T-cell (primary cell): ENCODE results near the gene GNPTG. TPM values are rescaled to one million over a fixed set of nuclear protein-coding genes. Genes with fewer than 3 reads are reported as not detected.

Experiments
- ATAC-seq, 4 experiments: fragments of 200-7000 bp in 3 of 4; fragments of 150-1000 bp in 1 of 4; cut with Tn5 transposase; replicated peaks in 1 of 4; 1 replicate in 3 of 4; 2 replicates in 1 of 4; pipeline ENCODE4 v1.10.0; 2021; ENCODE audit warnings: moderate library complexity in 3 of 4, mild to moderate bottlenecking in 2 of 4, moderate number of reproducible peaks in 1 of 4
- CTCF ChIA-PET, 2 donors: fragments of 300-600 bp; sonication (Branson Sonifier 250); formaldehyde crosslinking; loops; one replicate each; lab custom pipeline; 2022; ENCODE audit warnings: antibody characterized with exemption in 2 of 2; lab: Charles Lee
- POLR2A ChIA-PET, 2 donors: fragments of 300-600 bp; sonication (Branson Sonifier 250); formaldehyde crosslinking; loops; one replicate each; lab custom pipeline; 2022; ENCODE audit warnings: antibody characterized with exemption in 2 of 2; lab: Charles Lee
- DNase-seq, 35 experiments: peaks; one replicate each; pipeline versions ENCODE4 v3.0.0 to v3.0.0-alpha.2; 2013 to 2023
- H3K27ac ChIP-seq: one replicate; pipeline ENCODE4 v1.5.1; 2013; ENCODE audit warnings: low read length
- H3K27me3 ChIP-seq, 2 experiments: replicated peaks in 1 of 2; 1 replicate in 1 of 2; 2 replicates in 1 of 2; pipeline versions ENCODE4 v1.6.1 to v1.7.0; 2013; ENCODE audit warnings: low read length in 1 of 2, mixed read lengths in 1 of 2; ENCODE audit not compliant: control insufficient read depth in 2 of 2, insufficient read depth in 2 of 2; ENCODE audit errors: extremely low read depth in 1 of 2
- H3K36me3 ChIP-seq, 2 donors: 1 replicate in 1 of 2; 2 replicates in 1 of 2; pipeline versions ENCODE4 v1.6.1 to v1.7.0; 2013; ENCODE audit warnings: low read length in 1 of 2; ENCODE audit not compliant: control insufficient read depth in 2 of 2, insufficient read depth in 1 of 2; ENCODE audit errors: extremely low read depth in 1 of 2
- H3K4me1 ChIP-seq, 2 experiments: 1 replicate in 1 of 2; 2 replicates in 1 of 2; pipeline versions ENCODE4 v1.6.1 to v1.7.0; 2013; ENCODE audit warnings: low read length in 2 of 2, mixed read lengths in 1 of 2; ENCODE audit not compliant: insufficient read depth in 2 of 2, control insufficient read depth in 1 of 2; ENCODE audit errors: extremely low read depth in 1 of 2
- H3K4me3 ChIP-seq, 2 donors: 1 replicate in 1 of 2; 2 replicates in 1 of 2; pipeline versions ENCODE4 v1.5.1 to v1.7.0; 2013; ENCODE audit warnings: mild to moderate bottlenecking in 2 of 2, low read length in 1 of 2, moderate library complexity in 1 of 2; ENCODE audit not compliant: control insufficient read depth in 1 of 2; ENCODE audit errors: extremely low read depth in 1 of 2
- H3K9me3 ChIP-seq: 2 replicates; pipeline ENCODE4 v1.7.0; 2013
- H3K27ac Mint-ChIP-seq, 2 donors: one replicate each; pipeline ENCODE4 v1.8.0; 2020 to 2021; ENCODE audit warnings: mild to moderate bottlenecking in 2 of 2, mixed read lengths in 2 of 2
- H3K27me3 Mint-ChIP-seq, 2 donors: one replicate each; pipeline ENCODE4 v1.8.0; 2021 to 2022; ENCODE audit warnings: mixed read lengths in 2 of 2
- H3K36me3 Mint-ChIP-seq: one replicate; pipeline ENCODE4 v1.8.0; 2021; ENCODE audit warnings: mixed read lengths
- H3K4me1 Mint-ChIP-seq, 3 donors: one replicate each; pipeline ENCODE4 v1.8.0; 2020 to 2022; ENCODE audit warnings: mixed read lengths in 3 of 3, mild to moderate bottlenecking in 1 of 3
- H3K4me3 Mint-ChIP-seq, 3 donors: one replicate each; pipeline ENCODE4 v1.8.0; 2020 to 2022; ENCODE audit warnings: mild to moderate bottlenecking in 3 of 3, mixed read lengths in 3 of 3, moderate library complexity in 3 of 3
- H3K9me3 Mint-ChIP-seq, 3 donors: one replicate each; pipeline ENCODE4 v1.8.0; 2020 to 2022; ENCODE audit warnings: mixed read lengths in 3 of 3
- whole genome bisulfite sequencing: methylation state at CpG from one replicate; pipeline ENCODE4 v1.1.5; 2013; ENCODE audit warnings: missing lambda C conversion rate; ENCODE audit not compliant: insufficient coverage; 5-methylcytosine and 5-hydroxymethylcytosine counted together
- total RNA-seq, 35 experiments: library from RNA in 6 of 35; stranded (reverse) in 6 of 35; fragments of 120-200 nt in 1 of 35; gene quantifications; one replicate each; pipeline versions ENCODE4 v1.2.1 to v1.2.4 and lab custom pipeline; 2013 to 2026

GNPTG gene
- total RNA-seq, 5 donors from 2014 or later (not counting 1 experiment from before 2014, with no cell fraction given) = 42.6 to 66.5 (median 63.1) TPM

- DNase-seq = no peak
- peaks cover 32 to 64% of the 10 kb centered on the region in 2 donors for H3K36me3 ChIP-seq
- H3K27ac ChIP-seq = no peak overlapping the region
- peaks cover 19% of the 10 kb centered on the region for H3K36me3 Mint-ChIP-seq
- 95% methylated on average over 26 of the region's 29 CpGs for WGBS
- CTCF ChIA-PET = no interaction called here
- ATAC-seq = no peak
- H3K9me3 ChIP-seq = no peaks in the 10 kb centered on the region
- H3K27ac Mint-ChIP-seq = no peak overlapping the region
- H3K9me3 Mint-ChIP-seq = no peaks in the 10 kb centered on the region
- POLR2A ChIA-PET = interaction anchor here in 1 of 2 donors (0.6 kb wide), 1 partner anchor 177 kb away, joined by 3 read pairs; no protein-coding TSS in a partner anchor
- H3K27me3 ChIP-seq = no peaks in the 10 kb centered on the region
- no peaks in the 10 kb centered on the region for H3K27me3 Mint-ChIP-seq
- no peak overlapping the region for H3K4me3 Mint-ChIP-seq
- no peak overlapping the region for H3K4me3 ChIP-seq
- H3K4me1 Mint-ChIP-seq = peaks cover 6 to 26% (median 8%) of the 10 kb centered on the region in 3 donors
- H3K4me1 ChIP-seq = peaks cover 0 to 2% of the 10 kb centered on the region in 2 experiments
Observed at GRCh38 chr16:1401061-1401757, 49.5 kb downstream of the GNPTG start.

GRCh38 chr16:1401758-1402154, 50.0 kb downstream of the GNPTG start:
- Mint-ChIP-seq H3K27me3 (no peaks in the 10 kb centered on the region), H3K27ac (no peak overlapping the region), H3K4me3 (no peak overlapping the region), H3K9me3 (no peaks in the 10 kb centered on the region), H3K4me1 (peaks cover 7 to 27% (median 9%) of the 10 kb centered on the region in 3 donors), H3K36me3 (peaks cover 19% of the 10 kb centered on the region)
- Histone ChIP-seq H3K9me3 (no peaks in the 10 kb centered on the region), H3K27me3 (no peaks in the 10 kb centered on the region), H3K4me1 (peaks cover 0 to 2% of the 10 kb centered on the region in 2 experiments), H3K4me3 (no peak overlapping the region), H3K36me3 (peaks cover 28 to 68% of the 10 kb centered on the region in 2 donors), H3K27ac (no peak overlapping the region)
- ATAC-seq (no peak), DNase-seq (no peak)
- ChIA-PET POLR2A (interaction anchor here in 1 of 2 donors (0.6 kb wide), 1 partner anchor 176 kb away, joined by 3 read pairs; no protein-coding TSS in a partner anchor), CTCF (no interaction called here)
- WGBS = 96% methylated on average over 8 of the region's 13 CpGs

GRCh38 chr16:1403036-1403435, 51.3 kb downstream of the GNPTG start:
- Histone ChIP-seq H3K27me3 (no peaks in the 10 kb centered on the region), H3K36me3 (peaks cover 28 to 66% of the 10 kb centered on the region in 2 donors), H3K27ac (no peak overlapping the region), H3K4me3 (no peak overlapping the region), H3K9me3 (no peaks in the 10 kb centered on the region), H3K4me1 (peaks cover 0 to 13% of the 10 kb centered on the region in 2 experiments)
- H3K36me3 Mint-ChIP-seq = peaks cover 19% of the 10 kb centered on the region
- ChIA-PET POLR2A (no interaction called here), CTCF (no interaction called here)
- no peak for DNase-seq
- ATAC-seq = no peak
- no peaks in the 10 kb centered on the region for H3K9me3 Mint-ChIP-seq
- 94% methylated on average over 22 of the region's 22 CpGs for WGBS
- no peaks in the 10 kb centered on the region for H3K27me3 Mint-ChIP-seq
- H3K4me3 Mint-ChIP-seq = no peak overlapping the region
- H3K4me1 Mint-ChIP-seq = peaks cover 14 to 33% (median 16%) of the 10 kb centered on the region in 3 donors
- H3K27ac Mint-ChIP-seq = no peak overlapping the region

GRCh38 chr16:1403733-1404132, 52.0 kb downstream of the GNPTG start:
- H3K9me3 ChIP-seq = no peaks in the 10 kb centered on the region
- ChIA-PET POLR2A (no interaction called here), CTCF (no interaction called here)
- H3K4me3 ChIP-seq = no peak overlapping the region
- DNase-seq = no peak
- H3K9me3 Mint-ChIP-seq = no peaks in the 10 kb centered on the region
- no peak overlapping the region for H3K27ac Mint-ChIP-seq
- no peak for ATAC-seq
- no peaks in the 10 kb centered on the region for H3K27me3 Mint-ChIP-seq
- H3K36me3 ChIP-seq = peaks cover 21 to 59% of the 10 kb centered on the region in 2 donors
- H3K4me1 ChIP-seq = peaks cover 0 to 20% of the 10 kb centered on the region in 2 experiments
- no peaks in the 10 kb centered on the region for H3K27me3 ChIP-seq
- no peak overlapping the region for H3K27ac ChIP-seq
- peaks cover 14% of the 10 kb centered on the region for H3K36me3 Mint-ChIP-seq
- H3K4me3 Mint-ChIP-seq = no peak overlapping the region
- peaks cover 18 to 28% (median 20%) of the 10 kb centered on the region in 3 donors for H3K4me1 Mint-ChIP-seq
- WGBS = 93% methylated on average over 11 of the region's 14 CpGs

GRCh38 chr16:1407753-1408152, 56.0 kb downstream of the GNPTG start:
- WGBS = 52% methylated on average over 11 of the region's 11 CpGs
- Mint-ChIP-seq H3K4me1 (peaks cover 27 to 44% (median 37%) of the 10 kb centered on the region in 3 donors), H3K27me3 (no peaks in the 10 kb centered on the region), H3K4me3 (peak overlapping the region; percentile 57 to 77 (median 63)), H3K36me3 (peaks cover 4% of the 10 kb centered on the region), H3K27ac (peak overlapping the region; percentile 65 to 69), H3K9me3 (no peaks in the 10 kb centered on the region)
- POLR2A ChIA-PET = interaction anchor here (0.7 kb wide), 3 partner anchors 13 to 382 kb away, joined by 3 to 5 read pairs (median 3); partner anchors contain the start of gene UQCC4 (in 1 of the 2)
- H3K4me3 ChIP-seq = peak overlapping the region in 1 of 2 donors; percentile 37
- H3K27ac ChIP-seq = peak overlapping the region; percentile 34
- no peak for ATAC-seq
- peaks cover 0 to 28% of the 10 kb centered on the region in 2 experiments for H3K4me1 ChIP-seq
- H3K9me3 ChIP-seq = no peaks in the 10 kb centered on the region
- CTCF ChIA-PET = interaction anchor here in 1 of 2 donors (0.6 kb wide), 1 partner anchor 943 kb away, joined by 3 read pairs; no protein-coding TSS in a partner anchor
- H3K36me3 ChIP-seq = peaks cover 6 to 35% of the 10 kb centered on the region in 2 donors
- no peak for DNase-seq
- no peaks in the 10 kb centered on the region for H3K27me3 ChIP-seq

- H3K27me3 Mint-ChIP-seq = no peaks in the 10 kb centered on the region
- 0% methylated on average over 27 of the region's 42 CpGs for WGBS
- H3K4me3 Mint-ChIP-seq = peak overlapping the region; percentile 66 to 77 (median 68)
- Histone ChIP-seq H3K27me3 (no peaks in the 10 kb centered on the region), H3K9me3 (no peaks in the 10 kb centered on the region), H3K36me3 (peaks cover 4 to 32% of the 10 kb centered on the region in 2 donors), H3K4me3 (peak overlapping the region; percentile 29 to 37), H3K27ac (peak overlapping the region; percentile 34), H3K4me1 (peaks cover 0 to 34% of the 10 kb centered on the region in 2 experiments)
- DNase-seq = peak; percentile 84 to 98 (median 92)
- peak overlapping the region in 1 of 2 donors; percentile 69 for H3K27ac Mint-ChIP-seq
- ChIA-PET POLR2A (interaction anchor here in 1 of 2 donors (0.7 kb wide), 2 partner anchors 12 to 16 kb away, joined by 3 read pairs; partner anchors contain the start of gene UQCC4), CTCF (interaction anchor here in 1 of 2 donors (0.6 kb wide), 1 partner anchor 944 kb away, joined by 3 read pairs; no protein-coding TSS in a partner anchor)
- ATAC-seq = peak; percentile 93 to 95 (median 94)
- no peaks in the 10 kb centered on the region for H3K9me3 Mint-ChIP-seq
- peaks cover 27 to 46% (median 39%) of the 10 kb centered on the region in 3 donors for H3K4me1 Mint-ChIP-seq
- H3K36me3 Mint-ChIP-seq = peaks cover 3% of the 10 kb centered on the region
Observed at GRCh38 chr16:1408171-1408837, 56.6 kb downstream of the GNPTG start.
